Fibroblast of skin of back (primary cell): Measurements from ENCODE around the gene AUTS2.

Experiments
- DNase-seq: peaks from one replicate; pipeline ENCODE4 v3.0.0-alpha.2; 2013

AUTS2 gene

DNA sequence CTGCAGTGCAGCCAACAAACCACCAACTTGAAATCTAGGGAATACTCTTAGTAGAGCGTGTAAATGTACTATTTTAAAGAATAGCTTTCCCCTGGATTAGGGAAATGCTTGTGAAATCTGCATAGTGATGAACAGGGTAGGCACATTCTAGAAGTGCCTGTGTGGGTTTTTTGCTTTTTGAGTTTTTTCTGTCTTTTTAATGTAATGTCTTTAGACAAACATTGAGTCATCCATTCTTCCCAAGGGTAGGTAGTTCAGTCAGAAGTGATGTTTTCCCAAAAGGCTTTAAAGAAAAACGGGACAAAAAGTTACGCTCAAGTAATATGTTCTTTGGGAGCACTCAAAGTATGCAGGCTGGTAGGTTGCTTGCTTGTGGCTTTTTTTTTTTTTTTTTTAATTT, 130.0 kb downstream of the AUTS2 start:
- peak; percentile 88 for DNase-seq

DNA sequence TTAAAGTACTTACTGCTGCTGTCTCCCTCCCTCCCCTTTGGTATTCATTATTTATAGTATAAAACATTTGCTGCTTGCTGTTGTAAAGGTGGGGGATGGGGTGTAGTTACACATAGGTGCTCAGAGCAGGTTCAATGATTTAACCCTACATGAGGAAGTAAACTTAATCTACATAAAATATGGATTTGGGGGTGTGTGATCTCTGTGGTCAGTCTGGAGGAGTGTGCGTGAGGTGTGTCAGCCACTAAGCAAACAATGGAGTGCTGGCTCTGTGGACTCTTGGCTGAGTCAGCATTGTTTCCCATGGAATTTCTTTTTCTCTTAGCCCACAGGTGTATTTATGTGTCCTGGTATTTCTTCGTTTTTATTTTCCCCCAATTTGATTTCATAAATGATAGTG, 133.9 kb downstream of the AUTS2 start:
- peak; percentile 30 for DNase-seq

GRCh38 chr7:69735582-69735981, 137.3 kb downstream of the AUTS2 start:
- no peak for DNase-seq

GRCh38 chr7:69736126-69736810, 138.0 kb downstream of the AUTS2 start:
- peak; percentile 6 for DNase-seq

- peak; percentile 48 for DNase-seq
Measured at GRCh38 chr7:69738396-69738951, 140.2 kb downstream of the AUTS2 start.

GRCh38 chr7:69739190-69739589, 140.9 kb downstream of the AUTS2 start:
- no peak for DNase-seq

DNA sequence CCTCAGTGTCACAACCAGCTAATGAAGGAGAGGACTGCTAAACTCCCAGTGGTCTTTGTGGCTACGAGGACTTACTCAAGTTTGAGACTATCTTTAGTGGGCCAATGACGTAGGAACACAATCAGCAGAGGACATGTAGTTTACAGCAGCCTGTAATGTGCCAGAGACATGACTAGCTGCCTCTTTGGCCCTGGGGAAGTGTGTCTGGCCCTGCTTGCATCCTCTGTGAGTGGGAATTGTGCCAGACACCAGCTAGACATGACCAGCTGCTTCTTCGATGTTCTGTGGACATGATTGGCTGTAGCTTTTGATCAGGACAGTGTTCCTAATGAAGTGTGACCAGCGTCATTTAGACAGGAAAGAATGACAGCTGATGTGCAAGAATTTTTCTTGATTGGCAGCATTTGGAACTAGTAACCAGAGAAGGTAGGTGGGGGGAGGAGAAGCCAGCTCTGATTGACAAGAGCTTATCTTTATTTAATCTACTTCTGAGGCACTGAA, 141.7 kb downstream of the AUTS2 start:
- peak; percentile 49 for DNase-seq

GRCh38 chr7:69742237-69742636, 144.0 kb downstream of the AUTS2 start:
- no peak for DNase-seq

DNA sequence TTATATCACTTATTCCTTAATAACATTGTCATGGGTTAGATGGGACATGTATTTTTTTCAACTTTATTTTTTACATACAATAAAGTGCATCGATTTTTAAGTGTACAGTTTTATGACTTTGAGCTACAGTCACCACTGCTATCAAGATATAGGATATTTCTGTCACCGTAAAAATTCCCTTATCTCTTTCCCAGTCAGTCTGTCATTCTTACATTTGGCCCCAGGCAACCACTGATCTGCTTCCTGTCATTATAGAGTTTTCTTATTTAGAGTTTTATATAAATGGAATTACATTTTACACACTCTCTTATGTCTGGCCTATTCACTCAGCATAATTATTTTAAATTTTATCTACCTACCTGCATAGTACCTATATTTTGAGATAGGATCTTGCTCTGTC, 145.2 kb downstream of the AUTS2 start:
- DNase-seq, result no peak

GRCh38 chr7:69744026-69744425, 145.8 kb downstream of the AUTS2 start:
- DNase-seq, result no peak

DNA sequence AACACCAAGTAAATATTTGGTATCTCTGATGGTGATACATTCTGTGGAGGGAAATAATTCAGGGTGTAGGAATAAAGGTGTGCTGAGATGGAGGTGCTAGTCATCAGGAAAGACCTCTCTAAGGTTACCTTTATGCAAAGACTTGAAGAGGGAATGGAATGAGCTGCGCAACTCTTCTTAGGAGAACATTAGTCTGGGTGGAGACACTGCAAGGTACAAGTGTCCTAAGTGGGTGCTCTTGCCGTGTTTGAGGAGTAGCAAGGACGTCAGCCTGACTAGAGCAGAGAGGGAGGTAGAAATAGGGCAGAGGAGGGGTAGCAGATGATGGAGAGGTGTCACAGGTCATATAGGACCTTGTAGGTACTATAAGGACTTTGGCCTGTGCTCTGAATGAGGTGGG, 148.1 kb downstream of the AUTS2 start:
- DNase-seq, result no peak

- DNase-seq, result no peak
Measured at GRCh38 chr7:69747144-69747543, 148.9 kb downstream of the AUTS2 start.

DNA sequence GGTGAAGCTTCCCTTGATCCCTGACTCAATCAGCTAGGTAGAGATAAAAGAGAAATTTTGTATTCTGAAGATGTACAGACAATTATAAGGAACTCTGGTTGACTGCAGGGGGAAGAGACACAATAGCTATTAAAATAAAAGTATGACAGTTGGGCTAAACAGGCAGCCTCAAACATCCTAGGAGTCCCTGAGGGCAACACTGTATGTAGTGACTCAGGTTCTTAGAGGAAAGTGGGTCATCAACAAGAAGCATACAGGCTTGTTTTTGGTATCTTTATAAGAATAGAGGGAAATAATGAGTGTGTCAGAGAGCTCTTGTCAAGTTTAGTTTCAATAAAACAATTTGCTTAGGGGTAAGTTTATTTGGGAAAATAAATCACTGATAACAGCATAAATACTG, 150.3 kb downstream of the AUTS2 start:
- peak; percentile 58 for DNase-seq

- DNase-seq, result no peak
Measured at GRCh38 chr7:69749372-69749979, 151.2 kb downstream of the AUTS2 start.

- no peak for DNase-seq
Measured at GRCh38 chr7:69749994-69750393, 151.7 kb downstream of the AUTS2 start.

DNA sequence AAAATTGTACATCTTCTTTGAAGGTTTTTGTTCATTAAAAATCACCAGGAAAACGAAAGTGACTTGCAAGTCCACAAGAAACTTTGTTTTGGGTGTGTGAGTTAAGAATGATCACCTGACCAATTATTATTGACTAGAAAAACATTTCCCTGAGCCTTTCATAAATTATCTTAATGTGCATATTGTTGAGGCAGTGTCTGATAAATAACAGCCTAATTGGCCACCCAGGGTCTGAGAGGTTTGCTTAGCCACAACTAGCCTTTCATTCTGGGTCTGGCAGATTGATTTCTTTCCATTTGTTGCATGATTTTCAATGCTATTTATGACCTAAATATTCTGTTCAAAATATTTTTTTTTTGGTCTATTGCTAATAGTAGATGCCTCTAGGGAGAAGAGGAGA, 152.8 kb downstream of the AUTS2 start:
- DNase-seq, result no peak

GRCh38 chr7:69753981-69754380, 155.7 kb downstream of the AUTS2 start:
- DNase-seq, result no peak

- no peak for DNase-seq
Measured at GRCh38 chr7:69754476-69754875, 156.2 kb downstream of the AUTS2 start.

GRCh38 chr7:69756235-69756634, 158.0 kb downstream of the AUTS2 start:
- peak; percentile 67 for DNase-seq

DNA sequence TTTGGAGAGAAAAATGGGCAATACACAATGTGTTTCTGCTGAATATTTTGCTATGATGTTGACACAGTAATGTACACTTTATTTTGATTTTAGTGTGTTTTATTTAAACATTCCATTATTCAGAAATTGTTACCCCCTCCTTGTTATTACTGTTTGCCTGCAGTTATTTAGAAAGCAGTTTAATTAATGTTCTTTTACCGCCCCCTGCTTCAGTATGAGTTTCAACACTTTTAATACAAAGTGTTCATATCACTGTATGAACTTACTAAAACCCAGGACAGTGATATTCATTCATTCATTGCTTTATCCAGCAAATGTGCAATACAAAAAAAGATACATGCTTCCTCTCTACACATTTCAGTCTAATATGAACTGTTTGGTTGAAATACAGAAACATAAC, 159.3 kb downstream of the AUTS2 start:
- no peak for DNase-seq

GRCh38 chr7:69757981-69758430, 159.7 kb downstream of the AUTS2 start:
- peak; percentile 41 for DNase-seq

GRCh38 chr7:69759373-69759772, 161.1 kb downstream of the AUTS2 start:
- DNase-seq, result no peak

GRCh38 chr7:69761290-69761922, 163.1 kb downstream of the AUTS2 start:
- DNase-seq, result no peak
